Measurements from ENCODE around the gene CHPF2.

Gene CHPF2

DNA sequence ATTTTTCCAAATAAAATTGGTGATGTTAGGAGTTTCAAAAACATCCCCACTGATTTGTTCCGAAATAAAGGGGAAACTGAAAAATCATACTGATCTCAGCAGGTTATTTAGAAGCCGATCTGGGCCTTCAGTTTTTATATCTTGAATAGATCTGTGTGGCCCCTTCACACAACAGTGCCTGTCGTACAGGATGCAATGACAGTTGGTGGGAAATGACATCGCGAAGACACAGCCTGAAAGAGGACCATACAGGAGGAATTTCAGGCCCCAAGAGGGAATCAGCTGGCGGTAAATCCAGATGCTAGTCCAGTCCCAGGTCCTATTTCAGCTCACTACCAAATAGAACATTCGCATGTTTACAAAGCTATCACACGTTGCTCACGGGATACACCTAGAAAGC lies 25.0 kb upstream of the CHPF2 start:
- no peak for DNase-seq

DNA sequence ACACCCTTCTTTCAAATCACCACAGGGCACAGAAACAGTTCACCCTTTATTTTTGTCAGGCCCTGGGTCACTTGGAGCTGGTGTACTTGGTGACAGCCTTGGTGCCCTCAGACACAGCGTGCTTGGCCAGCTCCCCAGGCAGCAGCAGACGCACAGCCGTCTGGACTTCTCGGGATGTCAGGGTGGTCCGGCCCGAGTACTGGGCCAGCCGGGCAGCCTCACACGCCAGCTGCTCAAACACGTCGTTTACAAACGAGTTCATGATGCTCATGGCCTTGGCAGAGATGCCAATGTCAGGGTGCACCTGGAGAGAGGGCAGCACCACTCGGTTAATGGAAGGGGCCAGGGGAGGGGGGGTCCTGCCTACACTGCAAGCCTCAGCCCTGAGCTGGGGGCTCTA lies 24.5 kb upstream of the CHPF2 start:
- DNase-seq = no peak

DNA sequence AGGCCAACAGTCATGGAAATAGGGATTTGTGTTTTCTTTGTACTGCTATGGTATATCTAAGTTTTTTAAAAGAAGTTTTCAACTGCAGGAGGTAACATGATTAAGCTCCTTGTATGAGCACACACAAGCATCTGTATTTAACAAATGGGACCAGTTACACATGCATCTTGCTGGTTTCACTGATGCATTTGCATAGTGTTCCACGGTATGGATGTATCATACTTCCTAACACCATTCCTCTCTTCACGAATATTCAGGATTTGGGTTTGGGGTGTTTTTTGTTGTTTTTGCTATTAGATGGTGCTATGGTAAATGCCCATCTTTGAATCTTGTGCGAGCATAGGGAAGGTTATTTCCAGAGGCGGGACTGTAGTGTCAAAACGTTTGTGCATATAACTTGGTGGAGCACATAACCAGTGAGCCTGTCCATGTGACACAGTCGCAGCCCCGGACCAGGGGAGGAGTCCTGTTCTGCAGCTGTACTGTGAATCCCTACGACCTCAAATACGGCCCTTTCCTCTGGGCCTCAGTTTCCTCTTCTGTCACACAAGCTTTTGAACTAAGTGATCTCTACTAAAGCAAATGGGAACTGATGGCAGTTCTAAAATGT lies 23.9 kb upstream of the CHPF2 start:
- DNase-seq = no peak

DNA sequence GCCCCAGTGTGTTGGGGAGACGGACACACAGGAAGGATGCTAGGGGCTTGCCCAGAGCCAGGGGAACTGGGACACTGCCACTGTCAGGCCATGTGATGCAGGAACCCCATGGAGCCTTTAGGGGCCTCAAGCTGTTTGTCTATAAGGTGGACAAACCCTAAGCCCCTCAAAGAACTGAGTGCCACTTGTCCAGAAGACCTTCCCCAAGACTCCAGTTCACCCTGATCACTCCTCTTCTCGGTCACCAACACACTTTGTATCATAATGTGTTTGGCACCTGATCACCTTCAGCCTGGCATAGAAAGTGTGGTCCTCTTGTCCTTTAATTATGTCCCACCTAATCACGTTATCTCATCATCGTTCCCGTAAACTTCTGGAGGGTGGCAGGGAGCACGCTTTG lies 22.7 kb upstream of the CHPF2 start:
- no peak for DNase-seq

DNA sequence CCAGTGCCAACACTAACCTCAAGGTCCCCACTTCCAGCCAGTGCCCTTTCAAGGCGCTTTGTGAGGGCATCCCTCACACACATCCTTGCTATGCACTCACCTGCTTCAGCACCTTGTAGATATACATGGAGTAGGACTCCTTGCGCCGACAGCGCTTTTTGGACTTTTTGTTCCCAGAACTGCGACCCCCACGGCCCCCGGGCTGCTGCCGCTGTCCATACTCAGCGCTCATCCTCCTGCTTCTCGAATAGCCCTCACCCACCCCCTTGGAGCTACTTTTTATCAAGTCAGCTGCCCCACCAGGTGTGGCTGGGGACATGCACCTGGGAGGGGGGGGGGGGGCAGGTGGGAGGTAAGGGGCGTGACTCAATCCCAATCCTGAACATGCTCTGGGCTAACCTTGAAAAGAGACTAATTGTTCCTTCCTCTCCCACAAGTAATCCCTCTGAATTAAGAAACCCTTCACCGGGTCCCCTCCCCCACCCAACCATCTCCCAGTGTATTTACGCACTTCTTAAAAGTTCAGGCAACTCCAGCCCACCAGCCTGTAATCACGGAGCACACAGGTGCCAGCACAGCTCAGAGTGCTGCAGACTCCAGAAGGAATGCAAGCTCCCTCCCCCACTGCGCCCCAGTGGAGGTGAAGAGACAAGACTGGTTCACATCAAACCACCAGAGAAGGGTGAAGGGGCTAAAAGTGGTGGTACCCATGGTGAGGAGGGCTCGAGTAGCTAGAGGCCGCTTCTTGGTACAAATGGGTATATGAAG lies 22.0 kb upstream of the CHPF2 start, which contains the start of gene H2BK1:
Gene H2BK1 (minus strand): TSS at position 402 of the 768 bp plus-strand sequence. CDS start 170 bp downstream, at position 232.
- no peak for DNase-seq

DNA sequence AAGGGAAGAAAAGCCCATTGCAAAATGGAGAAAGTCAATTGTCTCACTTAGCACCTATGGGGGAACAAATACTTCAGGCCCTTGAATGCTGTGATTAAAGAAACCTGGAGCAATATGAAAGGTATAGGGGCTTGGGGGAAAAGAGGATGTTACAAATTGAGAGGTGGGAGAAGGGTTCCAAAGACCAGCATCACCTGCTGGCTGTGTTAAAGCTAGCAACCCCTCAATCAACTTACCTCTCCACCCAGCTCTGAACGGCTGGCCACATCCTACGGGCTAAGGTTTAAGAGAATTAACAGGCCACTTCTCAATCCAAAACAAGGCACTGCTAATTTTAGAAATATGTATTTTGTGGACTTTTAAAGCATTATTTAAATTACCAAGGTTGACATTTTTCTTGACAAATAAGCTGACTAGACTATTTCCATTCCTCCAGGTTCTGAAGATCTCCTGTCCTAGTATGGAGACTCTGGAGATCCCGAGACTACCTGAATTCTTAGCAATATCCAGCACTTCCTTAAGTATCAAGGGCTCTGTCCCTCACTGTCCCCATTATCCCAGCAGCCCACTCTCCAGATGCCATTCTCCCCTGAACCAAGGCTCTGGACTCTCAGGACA lies 21.0 kb upstream of the CHPF2 start:
- no peak for DNase-seq

DNA sequence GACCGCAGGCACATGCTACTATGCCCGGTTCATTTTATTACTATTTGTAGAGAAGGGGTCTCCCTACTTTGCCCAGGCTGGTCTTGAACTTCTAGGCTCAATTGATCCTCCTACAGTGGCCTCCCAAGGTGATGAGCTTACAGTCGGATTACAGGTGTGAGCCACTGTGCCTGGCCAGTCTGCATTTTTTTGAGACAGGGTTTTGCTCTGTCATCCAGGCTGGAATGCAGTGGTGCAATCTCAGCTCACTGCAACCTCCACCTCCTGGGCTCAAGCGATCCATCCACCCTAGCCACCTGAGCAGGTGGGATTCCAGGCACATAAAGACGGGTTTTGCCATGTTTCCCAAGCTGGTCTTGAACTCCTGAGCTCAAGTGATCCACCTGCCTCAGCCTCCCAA lies 19.7 kb upstream of the CHPF2 start:
- DNase-seq = no peak

DNA sequence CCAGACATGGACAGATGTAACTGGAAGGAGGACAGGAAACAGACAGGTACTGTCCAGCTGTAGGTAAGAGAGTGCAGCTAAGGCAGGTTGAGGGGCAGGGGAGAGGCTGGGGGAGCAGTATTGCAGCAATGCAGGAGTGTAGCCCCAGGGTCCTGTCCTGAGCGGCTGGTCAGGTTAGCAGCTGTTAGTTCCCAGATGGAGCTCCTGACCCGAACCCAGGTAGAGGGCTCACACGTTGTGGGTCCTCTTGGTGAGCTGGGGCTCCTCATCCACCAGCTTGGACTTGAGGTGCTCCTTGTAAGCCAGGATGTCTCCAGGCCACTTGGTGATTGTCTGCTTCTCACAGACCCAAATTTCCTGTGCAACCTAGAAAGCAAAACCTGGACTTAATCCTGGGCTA lies 18.5 kb upstream of the CHPF2 start:
- no peak for DNase-seq

DNA sequence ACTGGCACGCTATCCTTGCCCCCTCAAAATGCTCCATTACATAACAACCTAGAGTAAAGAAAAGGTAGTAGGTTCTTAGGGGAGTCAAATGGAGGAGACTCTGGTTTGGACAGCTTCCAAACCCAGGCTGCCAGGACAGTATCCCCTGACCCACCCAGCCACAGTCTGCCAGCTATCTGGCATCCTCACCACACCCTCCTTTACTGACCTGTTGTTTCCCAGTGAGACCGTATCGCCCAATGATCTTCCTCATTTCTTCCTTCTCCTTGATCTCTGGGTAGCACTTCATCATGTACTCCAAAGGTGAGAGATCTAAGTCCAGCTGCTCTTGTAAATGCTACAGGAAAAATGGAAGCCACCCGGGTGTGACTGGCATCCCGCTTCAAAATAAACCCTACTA lies 16.9 kb upstream of the CHPF2 start:
- DNase-seq = no peak

DNA sequence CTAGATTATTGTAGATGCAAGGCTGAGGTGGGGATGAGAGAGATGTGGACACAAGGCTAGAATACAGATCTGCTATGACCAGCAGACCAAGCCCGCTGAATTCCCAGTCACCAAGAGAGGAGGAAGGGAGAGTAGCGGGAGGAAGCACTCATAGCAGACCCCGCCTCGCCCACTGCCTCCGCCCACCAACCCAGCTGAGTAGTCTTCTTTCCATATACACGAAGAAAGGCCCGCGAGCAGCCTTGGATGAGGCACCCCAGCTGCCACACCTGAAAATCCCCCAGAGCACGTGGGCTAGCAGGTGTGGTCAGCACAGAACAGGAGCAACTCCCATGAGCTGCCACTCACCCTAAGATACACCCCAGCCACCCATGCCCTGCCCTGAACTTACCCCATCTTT lies 14.1 kb upstream of the CHPF2 start:
- DNase-seq = no peak

DNA sequence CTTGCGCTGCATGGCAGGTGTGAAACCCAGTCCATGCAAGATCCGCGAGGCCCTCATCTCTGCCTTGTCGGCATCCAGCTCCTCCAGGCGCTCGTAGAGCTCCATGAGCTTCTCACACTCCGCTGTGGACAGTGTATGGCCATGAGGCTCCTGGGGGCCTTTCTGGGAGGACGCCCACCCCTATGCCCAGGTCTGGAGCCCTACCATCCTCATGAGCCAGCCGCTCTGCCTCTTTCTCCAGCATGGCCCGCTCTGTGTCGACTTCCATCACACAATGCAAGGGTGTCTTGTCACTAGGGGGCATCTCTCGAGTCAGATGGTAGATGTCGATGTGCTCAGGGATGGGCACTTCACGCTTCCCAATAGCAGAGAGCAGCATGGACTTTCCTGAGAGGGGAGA lies 8.6 kb upstream of the CHPF2 start:
- DNase-seq = no peak

DNA sequence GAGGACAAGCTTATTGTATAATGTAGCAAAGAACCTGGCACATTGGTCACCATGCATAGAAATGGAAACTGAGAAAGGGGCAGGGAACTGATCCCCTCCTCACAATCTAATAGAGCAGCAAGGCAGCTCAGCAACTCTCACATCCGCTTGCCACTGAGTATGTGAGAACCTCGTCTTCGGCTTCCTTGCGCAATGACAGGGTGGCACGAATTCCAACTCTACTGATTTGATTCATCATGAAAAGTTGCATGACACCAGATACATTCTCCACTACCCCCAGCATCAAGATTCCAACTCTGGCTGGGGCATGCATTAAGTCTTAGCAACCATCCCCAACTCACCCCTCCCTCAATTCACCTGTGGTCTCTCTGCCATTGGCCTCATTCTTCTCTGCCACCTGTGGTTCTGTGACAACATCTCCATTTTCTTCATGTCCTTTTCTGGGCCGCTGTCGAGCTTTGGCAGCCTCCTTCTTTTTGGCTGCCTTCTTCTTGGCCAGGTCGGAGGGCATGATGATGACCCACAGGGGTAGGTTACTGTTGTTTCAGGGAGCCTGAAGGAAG lies 6.3 kb upstream of the CHPF2 start:
- no peak for DNase-seq

DNA sequence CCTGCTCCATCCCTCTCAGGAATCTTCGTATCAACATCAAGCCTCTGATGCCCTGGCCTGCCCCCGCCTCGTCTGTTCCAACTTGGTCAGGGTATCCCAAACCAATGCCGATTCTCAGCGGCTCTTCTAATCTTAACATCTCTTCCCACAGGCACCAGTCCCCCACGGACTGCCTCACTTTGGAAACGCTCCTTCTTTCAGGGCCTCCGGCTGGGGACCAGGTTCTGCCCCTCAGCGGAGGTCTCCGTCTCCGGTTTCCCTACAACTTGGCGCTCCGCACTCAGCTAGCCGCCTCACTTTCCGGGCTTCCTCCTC lies 5.8 kb upstream of the CHPF2 start:
- no peak for DNase-seq

DNA sequence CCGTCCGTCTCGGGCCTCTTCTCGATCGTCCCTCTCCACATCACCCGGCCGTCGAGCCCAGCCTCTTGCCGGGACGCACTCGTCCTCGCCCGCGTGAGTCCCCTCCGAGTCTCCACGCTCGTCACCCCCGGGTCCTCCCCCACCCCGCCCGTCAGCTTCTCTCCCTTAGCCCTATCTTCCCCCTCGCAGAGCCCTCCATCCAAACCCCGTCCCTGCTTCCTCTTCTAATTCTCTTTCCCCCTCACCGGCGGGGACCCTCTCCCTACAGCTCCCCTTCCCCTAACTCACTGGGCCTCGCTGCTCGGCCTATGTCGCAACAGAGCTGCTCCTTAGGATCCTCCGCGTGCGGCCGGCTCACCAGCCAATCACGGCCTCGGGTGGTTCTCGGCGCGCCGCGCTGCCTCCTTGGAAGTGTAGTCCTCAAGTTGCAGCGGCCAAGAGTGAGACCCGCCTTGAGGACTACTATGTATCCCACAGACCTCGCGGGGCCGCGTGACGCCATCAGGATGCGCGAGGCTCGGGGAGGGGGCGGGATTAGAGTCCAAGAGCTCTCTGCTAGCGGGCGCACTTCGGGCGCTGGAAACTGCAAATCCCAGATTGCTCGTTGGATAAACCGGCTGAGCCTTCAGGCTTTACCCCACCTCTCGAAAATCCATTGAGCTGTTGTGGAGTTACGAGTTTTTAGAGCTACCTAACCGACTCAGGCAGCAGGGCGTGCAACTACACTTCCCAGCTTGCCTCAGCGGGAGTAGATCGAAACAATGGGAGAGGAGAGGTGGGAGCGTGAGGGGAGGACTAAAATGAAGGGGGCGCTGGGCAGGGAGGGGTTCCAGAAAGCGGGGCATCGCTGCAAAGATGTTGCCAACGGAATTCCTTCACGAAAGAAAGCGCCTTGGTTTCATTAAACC lies 5.2 kb upstream of the CHPF2 start, which contains the start of gene ABCF2:
Gene ABCF2 (minus strand): TSS at position 331 of the 908 bp plus-strand sequence. CDS start 747 bp downstream, outside the sequence.
- DNase-seq = peak; percentile 67

DNA sequence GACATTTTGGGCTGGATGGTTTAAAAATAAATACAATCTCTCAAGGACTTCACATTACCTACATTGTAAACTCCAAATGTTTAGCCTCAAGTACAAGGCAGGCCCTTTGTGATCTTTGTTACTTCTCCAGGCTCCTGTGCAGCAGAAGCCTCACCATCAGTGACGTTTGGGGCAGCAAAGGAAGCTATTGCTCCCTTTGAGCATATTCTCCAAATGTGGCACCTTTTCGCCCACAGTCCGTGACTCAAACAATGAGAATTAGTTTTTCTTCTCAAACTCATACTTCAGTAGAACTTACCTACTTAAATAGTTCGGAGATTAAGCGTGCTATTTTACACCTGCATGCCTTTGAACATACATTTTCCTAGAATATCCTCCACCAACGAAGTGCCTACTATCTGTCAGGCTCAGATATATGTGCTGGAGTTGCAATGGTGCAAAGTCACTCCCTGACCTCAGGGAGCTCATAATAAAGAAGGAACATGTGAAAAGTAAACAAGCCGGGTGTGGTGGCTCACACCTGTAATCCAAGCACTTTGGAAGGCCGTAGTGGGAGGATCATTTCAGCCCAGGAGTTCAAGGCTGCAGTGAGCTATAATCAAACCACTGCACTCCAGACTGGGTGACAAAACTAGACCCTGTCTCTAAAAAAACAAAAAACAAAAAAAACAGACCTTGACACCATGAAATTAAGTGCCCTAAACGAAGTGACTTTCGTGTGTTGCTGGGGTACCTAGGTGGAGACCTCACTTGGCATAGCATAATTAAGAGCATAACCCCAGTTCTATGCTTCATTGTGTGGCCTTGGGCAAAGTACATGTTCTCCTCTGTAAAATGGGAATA lies 4.0 kb upstream of the CHPF2 start:
- no peak for DNase-seq

DNA sequence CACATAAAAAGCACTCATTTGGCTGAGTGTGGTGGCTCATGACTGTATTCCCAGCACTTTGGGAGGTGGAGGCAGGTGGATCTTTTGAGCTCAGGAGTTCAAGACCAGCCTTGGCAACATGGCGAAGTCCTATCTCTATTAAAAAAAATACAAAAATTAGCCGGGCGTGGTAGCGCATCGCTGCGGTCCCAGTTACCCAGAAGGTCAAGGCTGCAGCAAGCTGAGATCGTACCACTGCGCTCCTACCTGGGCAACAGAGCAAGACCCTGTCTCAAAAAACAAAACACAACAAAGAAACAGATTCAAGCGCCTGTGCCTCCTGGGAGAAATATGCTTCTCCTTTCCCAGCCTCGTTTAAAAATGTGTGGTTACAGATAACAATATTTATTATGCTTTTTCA lies 3.0 kb upstream of the CHPF2 start:
- no peak for DNase-seq

DNA sequence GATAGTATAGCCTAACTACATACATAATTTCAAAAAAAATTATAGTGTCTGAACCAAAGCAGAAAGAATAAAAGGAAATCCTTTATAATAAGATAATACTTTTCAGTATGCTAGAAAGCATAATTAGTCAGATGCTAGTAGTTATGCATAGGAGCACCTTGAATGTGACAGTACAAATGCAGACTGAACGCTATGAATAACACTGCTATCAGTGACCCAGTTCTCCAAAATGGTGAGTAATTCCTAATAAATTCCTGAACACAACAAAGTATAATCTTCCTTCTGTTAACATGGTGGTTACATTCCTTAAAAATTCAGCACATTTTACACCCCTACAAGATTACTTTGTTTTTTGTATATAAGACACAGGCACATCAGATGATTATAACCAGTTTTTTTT lies 1.2 kb upstream of the CHPF2 start:
- no peak for DNase-seq

DNA sequence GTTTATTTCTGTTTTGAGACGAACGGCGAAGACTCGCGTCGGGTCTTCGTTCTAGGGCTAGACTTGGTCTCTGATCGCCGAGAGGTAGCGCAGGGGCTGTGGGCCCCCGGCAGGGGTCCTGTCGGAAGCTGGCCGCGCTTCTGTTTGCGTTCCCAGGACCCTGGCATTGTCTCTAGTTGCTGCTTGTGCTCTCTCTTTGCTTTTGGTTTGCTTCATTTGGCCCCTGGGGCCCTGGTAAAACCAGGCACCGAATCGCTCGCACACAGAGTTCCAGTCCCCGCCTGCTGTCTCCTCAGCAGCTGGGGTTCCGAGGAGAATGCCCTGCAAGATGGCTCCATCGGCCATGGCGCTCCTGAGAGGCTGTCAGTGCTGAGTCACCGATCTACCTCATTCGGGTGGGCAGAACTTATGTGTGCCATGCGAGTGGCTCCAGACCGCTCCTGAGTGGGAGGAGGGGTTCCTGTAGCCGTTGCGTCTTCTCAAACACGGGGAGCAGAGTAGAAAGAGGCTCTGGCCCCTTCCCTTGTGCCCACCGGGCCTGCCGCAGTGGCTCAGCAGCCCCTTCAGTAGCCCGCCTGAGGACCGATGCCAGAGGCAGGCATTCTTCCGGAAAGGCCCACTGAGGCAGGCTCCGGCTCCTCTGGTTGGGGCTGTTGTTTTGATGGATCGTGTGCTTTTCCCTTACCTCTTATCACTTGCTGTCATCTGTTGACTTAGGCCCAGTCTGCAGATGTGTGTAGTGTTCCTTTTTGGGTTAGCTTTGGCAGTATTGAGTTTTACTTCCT lies 826 bp downstream of the CHPF2 start:
- peak; percentile 5 for DNase-seq

DNA sequence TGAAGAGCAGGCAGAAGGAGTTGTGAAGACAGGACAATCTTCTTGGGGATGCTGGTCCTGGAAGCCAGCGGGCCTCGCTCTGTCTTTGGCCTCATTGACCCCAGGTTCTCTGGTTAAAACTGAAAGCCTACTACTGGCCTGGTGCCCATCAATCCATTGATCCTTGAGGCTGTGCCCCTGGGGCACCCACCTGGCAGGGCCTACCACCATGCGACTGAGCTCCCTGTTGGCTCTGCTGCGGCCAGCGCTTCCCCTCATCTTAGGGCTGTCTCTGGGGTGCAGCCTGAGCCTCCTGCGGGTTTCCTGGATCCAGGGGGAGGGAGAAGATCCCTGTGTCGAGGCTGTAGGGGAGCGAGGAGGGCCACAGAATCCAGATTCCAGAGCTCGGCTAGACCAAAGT lies 1.5 kb downstream of the CHPF2 start:
- no peak for DNase-seq

DNA sequence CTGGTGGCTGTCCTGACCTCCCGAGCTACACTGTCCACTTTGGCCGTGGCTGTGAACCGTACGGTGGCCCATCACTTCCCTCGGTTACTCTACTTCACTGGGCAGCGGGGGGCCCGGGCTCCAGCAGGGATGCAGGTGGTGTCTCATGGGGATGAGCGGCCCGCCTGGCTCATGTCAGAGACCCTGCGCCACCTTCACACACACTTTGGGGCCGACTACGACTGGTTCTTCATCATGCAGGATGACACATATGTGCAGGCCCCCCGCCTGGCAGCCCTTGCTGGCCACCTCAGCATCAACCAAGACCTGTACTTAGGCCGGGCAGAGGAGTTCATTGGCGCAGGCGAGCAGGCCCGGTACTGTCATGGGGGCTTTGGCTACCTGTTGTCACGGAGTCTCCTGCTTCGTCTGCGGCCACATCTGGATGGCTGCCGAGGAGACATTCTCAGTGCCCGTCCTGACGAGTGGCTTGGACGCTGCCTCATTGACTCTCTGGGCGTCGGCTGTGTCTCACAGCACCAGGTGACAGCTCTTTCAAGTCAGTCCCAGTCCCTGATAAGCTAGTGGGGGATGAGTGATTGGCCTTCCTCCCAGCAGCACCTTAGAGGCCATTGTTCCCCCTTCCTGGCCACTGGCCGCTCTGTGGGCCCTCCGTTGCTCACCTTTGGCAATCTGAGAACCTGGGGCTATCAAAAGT lies 3.0 kb downstream of the CHPF2 start:
- no peak for DNase-seq

DNA sequence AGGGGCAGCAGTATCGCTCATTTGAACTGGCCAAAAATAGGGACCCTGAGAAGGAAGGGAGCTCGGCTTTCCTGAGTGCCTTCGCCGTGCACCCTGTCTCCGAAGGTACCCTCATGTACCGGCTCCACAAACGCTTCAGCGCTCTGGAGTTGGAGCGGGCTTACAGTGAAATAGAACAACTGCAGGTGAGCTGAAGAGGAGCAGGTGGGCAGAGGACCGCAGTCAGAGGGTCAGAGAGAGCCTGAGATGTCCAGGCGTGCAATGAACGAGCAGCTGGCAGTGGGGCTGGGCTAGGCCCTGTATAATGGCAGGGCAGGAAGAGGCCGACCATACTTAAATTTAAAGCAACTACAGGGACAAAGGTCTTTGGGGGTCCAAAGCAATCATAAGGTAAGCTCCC lies 4.1 kb downstream of the CHPF2 start:
- no peak for DNase-seq

Data from DMS79 treated with DMSO at 0.1 percent for 48 hours (cell line).